Vagina (tissue), 2 donors: Measurements from ENCODE around the gene LONRF2. TPM values are rescaled to one million over a fixed set of nuclear protein-coding genes. Genes with fewer than 3 reads are reported as not detected.
"Not testable (repeated sequence)": the region's sequence is repeated elsewhere in the genome, so short reads cannot be mapped to it uniquely, and the experiment has no call there.

ENCODE experiments used
- DNase-seq, 2 donors: peaks; one replicate each; pipeline ENCODE4 v3.0.0-alpha.2; 2017; ENCODE audit errors: extremely low spot score in 2 of 2
- H3K27ac ChIP-seq: fragments of 200-600 bp; sonication (generic); one replicate; pipeline ENCODE4 v1.5.1; 2019
- H3K27me3 ChIP-seq: fragments of 200-600 bp; sonication (generic); one replicate; pipeline ENCODE4 v1.5.1; 2019
- H3K36me3 ChIP-seq, 2 donors: fragments of 200-600 bp; sonication (generic); one replicate each; pipeline ENCODE4 v1.5.1; 2017 to 2019
- H3K4me1 ChIP-seq: fragments of 200-600 bp; sonication (generic); one replicate; pipeline ENCODE4 v1.5.1; 2019
- H3K4me3 ChIP-seq, 2 donors: fragments of 200-600 bp; sonication (generic); 1 replicate in 1 of 2; 2 replicates in 1 of 2; pipeline ENCODE4 v1.5.1; 2016 to 2019
- H3K9me3 ChIP-seq: fragments of 200-600 bp; sonication (generic); one replicate; pipeline ENCODE4 v1.5.1; 2019
- POLR2A ChIP-seq, 2 donors: fragments of 450-650 bp; IDR thresholded peaks; one replicate each; pipeline ENCODE4 v1.6.1; 2017; ENCODE audit warnings: antibody characterized with exemption in 2 of 2, mild to moderate bottlenecking in 2 of 2, moderate library complexity in 2 of 2
- POLR2AphosphoS5 ChIP-seq, 2 donors: sonication (generic); formaldehyde crosslinking; IDR thresholded peaks; one replicate each; pipeline ENCODE4 v1.9.0; 2017; ENCODE audit warnings: antibody characterized with exemption in 2 of 2, mild to moderate bottlenecking in 2 of 2, low read depth in 1 of 2; ENCODE audit not compliant: insufficient read depth in 1 of 2
- intact Hi-C: fragments of 100-400 bp; cut with DNase I; formaldehyde crosslinking; loops from one replicate; pipeline ENCODE4 v1.15.1; 2023
- total RNA-seq: library from RNA; depleted of rRNA; stranded (reverse); fragments of >200 nt; gene quantifications from one replicate; pipeline ENCODE4 v1.2.3, GENCODE V29; 2016
- TF ChIP-seq, protein P1 (sequence below), 3 experiments: fragments of 450-650 bp in 2 of 3; fragments of 200-600 bp in 1 of 3; sonication (generic) in 1 of 3; IDR thresholded peaks; one replicate each; pipeline ENCODE4 v1.5.1; 2017 to 2019; ENCODE audit warnings: antibody characterized with exemption in 3 of 3, mild to moderate bottlenecking in 2 of 3, moderate library complexity in 2 of 3

The LONRF2 gene
- total RNA-seq, 1 donor from 2014 or later: 9.6 TPM

DNA sequence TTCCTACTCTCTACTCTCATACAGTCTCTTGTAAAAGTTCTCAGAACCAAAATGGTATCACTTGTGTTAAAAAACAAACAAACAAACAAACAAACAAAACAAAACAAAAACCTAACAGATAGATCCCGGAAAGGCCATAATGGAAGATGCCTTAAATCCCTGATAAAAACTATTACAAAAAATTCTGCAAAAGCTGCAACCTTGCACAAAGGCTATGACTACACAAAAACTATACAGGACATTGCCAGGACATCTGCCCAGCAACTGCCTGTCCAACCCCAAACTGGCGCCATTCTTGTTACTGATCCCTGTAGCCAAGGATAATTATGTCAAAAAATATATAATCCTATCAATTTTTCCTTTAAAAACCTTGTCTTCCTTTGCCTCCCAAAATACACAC is 36.3 kb upstream of the LONRF2 start:
- Histone ChIP-seq H3K4me3 (no peak overlapping the region), H3K27ac (no peak overlapping the region), H3K36me3 (no peaks in the 10 kb centered on the region), H3K9me3 (no peaks in the 10 kb centered on the region), H3K4me1 (no peaks in the 10 kb centered on the region), H3K27me3 (no peaks in the 10 kb centered on the region)
- intact Hi-C loops: no loop called here
- TF ChIP-seq POLR2AphosphoS5 (IDR thresholded peaks at IDR 0.05; ENCODE audit: insufficient read depth in 1 of 2, low read depth in 1 of 2): no peak
- no peak for TF ChIP-seq POLR2A (IDR thresholded peaks at IDR 0.05)
- TF ChIP-seq, protein P1, sequence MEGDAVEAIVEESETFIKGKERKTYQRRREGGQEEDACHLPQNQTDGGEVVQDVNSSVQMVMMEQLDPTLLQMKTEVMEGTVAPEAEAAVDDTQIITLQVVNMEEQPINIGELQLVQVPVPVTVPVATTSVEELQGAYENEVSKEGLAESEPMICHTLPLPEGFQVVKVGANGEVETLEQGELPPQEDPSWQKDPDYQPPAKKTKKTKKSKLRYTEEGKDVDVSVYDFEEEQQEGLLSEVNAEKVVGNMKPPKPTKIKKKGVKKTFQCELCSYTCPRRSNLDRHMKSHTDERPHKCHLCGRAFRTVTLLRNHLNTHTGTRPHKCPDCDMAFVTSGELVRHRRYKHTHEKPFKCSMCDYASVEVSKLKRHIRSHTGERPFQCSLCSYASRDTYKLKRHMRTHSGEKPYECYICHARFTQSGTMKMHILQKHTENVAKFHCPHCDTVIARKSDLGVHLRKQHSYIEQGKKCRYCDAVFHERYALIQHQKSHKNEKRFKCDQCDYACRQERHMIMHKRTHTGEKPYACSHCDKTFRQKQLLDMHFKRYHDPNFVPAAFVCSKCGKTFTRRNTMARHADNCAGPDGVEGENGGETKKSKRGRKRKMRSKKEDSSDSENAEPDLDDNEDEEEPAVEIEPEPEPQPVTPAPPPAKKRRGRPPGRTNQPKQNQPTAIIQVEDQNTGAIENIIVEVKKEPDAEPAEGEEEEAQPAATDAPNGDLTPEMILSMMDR (IDR thresholded peaks at IDR 0.05): no peak
- DNase-seq: no peak

DNA sequence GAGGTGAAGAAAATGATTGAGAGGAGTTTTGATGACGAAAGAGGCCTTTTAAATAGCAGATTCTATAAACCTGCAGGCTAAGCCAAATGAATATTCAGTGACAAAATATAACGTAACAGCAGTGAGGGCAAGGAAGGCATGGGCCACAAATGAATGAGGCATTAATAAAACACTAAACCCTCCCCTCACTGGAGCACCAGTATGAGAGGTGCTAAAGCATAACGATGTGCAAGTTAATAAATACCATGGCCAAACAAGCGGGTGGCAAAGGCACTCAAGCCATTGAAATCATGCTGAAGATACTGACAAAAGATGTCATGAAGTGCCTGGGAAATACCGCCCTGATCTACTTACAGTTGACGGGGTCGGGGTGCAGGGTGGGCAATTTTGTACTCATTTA is 30.2 kb upstream of the LONRF2 start:
- no peak for DNase-seq
- no peaks in the 10 kb centered on the region for H3K36me3 ChIP-seq
- no peaks in the 10 kb centered on the region for H3K9me3 ChIP-seq
- H3K4me1 ChIP-seq: no peaks in the 10 kb centered on the region
- TF ChIP-seq POLR2A (IDR thresholded peaks at IDR 0.05) (no peak), POLR2AphosphoS5 (IDR thresholded peaks at IDR 0.05; ENCODE audit: insufficient read depth in 1 of 2, low read depth in 1 of 2) (no peak)
- TF ChIP-seq, protein P1 (IDR thresholded peaks at IDR 0.05): no peak
- intact Hi-C loops: no loop called here
- no peak overlapping the region for H3K4me3 ChIP-seq
- no peak overlapping the region for H3K27ac ChIP-seq
- no peaks in the 10 kb centered on the region for H3K27me3 ChIP-seq

DNA sequence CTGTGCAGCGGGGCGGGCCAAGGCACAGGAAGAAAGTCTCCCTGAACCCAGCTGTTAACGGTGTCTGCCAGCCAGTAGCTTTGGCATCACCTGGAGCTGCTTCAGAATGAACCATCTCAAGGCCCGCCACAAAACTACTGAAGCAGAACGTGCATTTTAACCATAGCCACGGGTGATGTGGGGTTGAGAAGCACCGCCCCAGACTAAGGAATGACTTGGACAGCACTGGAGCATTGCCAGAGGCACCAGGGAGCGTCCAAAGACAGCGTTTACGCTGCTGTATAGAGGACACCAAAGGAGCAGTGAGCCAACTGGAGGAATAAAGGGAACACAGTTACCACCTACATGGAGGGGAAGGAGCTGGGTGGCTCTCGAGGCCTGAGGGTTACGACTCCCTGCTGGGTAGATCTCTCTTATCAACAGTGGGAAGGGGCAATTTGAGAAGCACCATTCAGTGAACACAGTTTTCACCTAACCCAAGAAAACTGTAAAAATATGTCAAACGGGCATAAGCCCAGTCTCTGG is 28.4 kb upstream of the LONRF2 start:
- TF ChIP-seq, protein P1 (IDR thresholded peaks at IDR 0.05): no peak
- TF ChIP-seq POLR2A (IDR thresholded peaks at IDR 0.05) (no peak), POLR2AphosphoS5 (IDR thresholded peaks at IDR 0.05; ENCODE audit: insufficient read depth in 1 of 2, low read depth in 1 of 2) (no peak)
- no peak overlapping the region for H3K4me3 ChIP-seq
- intact Hi-C loops: no loop called here
- no peaks in the 10 kb centered on the region for H3K9me3 ChIP-seq
- H3K36me3 ChIP-seq: no peaks in the 10 kb centered on the region
- no peaks in the 10 kb centered on the region for H3K27me3 ChIP-seq
- no peak overlapping the region for H3K27ac ChIP-seq
- H3K4me1 ChIP-seq: no peaks in the 10 kb centered on the region
- no peak for DNase-seq

DNA sequence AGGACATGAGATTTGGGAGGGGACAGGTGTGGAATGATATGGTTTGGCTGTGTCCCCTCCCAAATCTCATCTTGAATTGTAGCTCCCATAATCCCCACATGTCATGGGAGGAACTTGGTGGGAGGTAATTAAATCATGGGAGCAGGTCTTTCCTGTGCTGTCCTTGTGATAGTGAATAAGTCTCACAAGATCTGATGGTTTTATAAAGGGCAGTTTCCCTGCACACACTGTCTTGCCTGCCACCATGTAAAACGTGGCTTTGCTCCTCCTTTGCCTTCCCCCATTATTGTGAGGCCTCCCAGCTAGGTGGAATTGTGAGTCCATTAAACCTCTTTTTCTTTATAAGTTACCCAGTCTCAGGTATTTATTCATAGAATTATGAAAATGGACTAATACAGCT is 22.8 kb upstream of the LONRF2 start:
- H3K4me1 ChIP-seq, intact Hi-C loops, DNase-seq, H3K36me3 ChIP-seq, H3K27me3 ChIP-seq, H3K9me3 ChIP-seq, H3K4me3 ChIP-seq, H3K27ac ChIP-seq: not testable (repeated sequence)

DNA sequence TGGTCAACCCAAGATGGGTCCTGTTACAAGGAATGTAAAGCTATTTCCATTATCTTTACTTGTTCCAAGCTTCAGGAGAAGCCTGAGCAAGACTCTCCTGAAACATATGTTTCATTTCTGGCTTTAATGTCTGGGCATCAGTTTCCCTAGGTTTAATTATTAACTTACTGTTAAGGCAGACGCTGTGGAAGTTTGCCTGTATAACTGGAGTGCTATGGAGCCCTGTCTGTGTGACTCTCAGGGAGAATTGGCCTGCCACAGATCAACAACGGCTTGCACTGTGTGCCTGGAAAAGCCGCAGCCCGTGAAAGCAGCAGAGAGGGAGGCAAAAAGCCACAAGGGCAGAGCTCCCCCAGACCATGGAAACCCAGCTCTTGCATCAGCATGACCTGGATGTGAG is 22.1 kb upstream of the LONRF2 start:
- Histone ChIP-seq H3K9me3 (no peaks in the 10 kb centered on the region), H3K27me3 (no peaks in the 10 kb centered on the region), H3K4me1 (no peaks in the 10 kb centered on the region), H3K36me3 (no peaks in the 10 kb centered on the region), H3K27ac (no peak overlapping the region), H3K4me3 (no peak overlapping the region)
- TF ChIP-seq POLR2A (IDR thresholded peaks at IDR 0.05) (no peak), POLR2AphosphoS5 (IDR thresholded peaks at IDR 0.05; ENCODE audit: insufficient read depth in 1 of 2, low read depth in 1 of 2) (no peak)
- TF ChIP-seq, protein P1 (IDR thresholded peaks at IDR 0.05): no peak
- intact Hi-C loops: no loop called here
- DNase-seq: no peak

DNA sequence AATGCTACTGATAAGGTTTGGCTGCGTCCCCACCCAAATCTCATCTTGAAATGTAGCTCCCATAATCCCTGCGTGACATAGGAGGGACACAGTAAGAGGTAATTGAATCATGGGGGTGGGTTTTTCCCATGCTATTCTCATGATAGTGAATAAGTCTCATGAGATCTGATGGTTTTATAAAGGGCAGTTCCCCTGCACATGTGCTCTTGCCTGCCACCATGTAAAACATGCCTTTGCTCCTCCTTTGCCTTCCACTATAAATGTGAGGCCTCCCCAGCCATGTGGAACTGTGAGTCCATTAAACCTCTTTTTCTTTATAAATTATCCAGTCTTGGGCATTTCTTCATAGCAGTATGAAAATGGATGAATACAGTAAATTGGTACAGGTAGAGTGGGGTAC is 20.2 kb upstream of the LONRF2 start:
- DNase-seq, H3K27ac ChIP-seq, H3K36me3 ChIP-seq, H3K4me3 ChIP-seq, intact Hi-C loops, H3K9me3 ChIP-seq, H3K27me3 ChIP-seq, H3K4me1 ChIP-seq: not testable (repeated sequence)
